BLaER1 treated with 17β-estradiol and CSF1 and Interleukin-3, amounts not matched to agents 10 nM and 100 nM (cell line): ENCODE results near the gene MEA1.
"Not testable (repeated sequence)": the region's sequence is repeated elsewhere in the genome, so short reads cannot be mapped to it uniquely, and the experiment has no call there.

Experiments
- H3K27ac ChIP-seq, 11 experiments: shearing (Covaris generic); formaldehyde crosslinking; 2 replicates each; pipeline ENCODE4 v1.8.1; 2022
- H3K27me3 ChIP-seq, 11 experiments: shearing (Covaris generic); formaldehyde crosslinking; 2 replicates each; pipeline ENCODE4 v1.8.1; 2022
- H3K36me3 ChIP-seq, 11 experiments: shearing (Covaris generic); formaldehyde crosslinking; 2 replicates each; pipeline ENCODE4 v1.8.1; 2022
- H3K4me1 ChIP-seq, 10 experiments: shearing (Covaris generic); formaldehyde crosslinking; 2 replicates each; pipeline ENCODE4 v1.8.1; 2022
- H3K4me2 ChIP-seq, 11 experiments: shearing (Covaris generic); formaldehyde crosslinking; 2 replicates each; pipeline ENCODE4 v1.8.1; 2022
- H3K4me3 ChIP-seq, 10 experiments: shearing (Covaris generic); formaldehyde crosslinking; 2 replicates each; pipeline ENCODE4 v1.8.1; 2022
- H3K9ac ChIP-seq, 11 experiments: shearing (Covaris generic); formaldehyde crosslinking; 2 replicates each; pipeline ENCODE4 v1.8.1; 2022
- H3K9me3 ChIP-seq, 11 experiments: shearing (Covaris generic); formaldehyde crosslinking; replicated peaks in 1 of 11; 2 replicates each; pipeline ENCODE4 v1.8.1; 2022
- H4K20me1 ChIP-seq, 11 experiments: shearing (Covaris generic); formaldehyde crosslinking; 2 replicates each; pipeline ENCODE4 v1.8.1; 2022
- Cebpa-rat ChIP-seq, 11 experiments: shearing (Covaris generic); IDR thresholded peaks; 2 replicates each; pipeline ENCODE4 v1.8.1; 2022

The MEA1 gene

GRCh38 chr6:43007126-43007525 lies 6.6 kb downstream of the MEA1 start:
- H3K27ac ChIP-seq, result no peak overlapping the region
- H3K4me1 ChIP-seq, result peaks cover 5 to 22% (median 11%) of the 10 kb centered on the region in 10 experiments; a peak in 19 of 20 replicates
- H3K9ac ChIP-seq, result peak overlapping the region in 3 of 11 experiments; percentile 4 to 29 (median 22); a peak in 1 of 22 replicates
- peaks cover 0 to 64% (median 10%) of the 10 kb centered on the region in 11 experiments; a peak in 10 of 22 replicates for H4K20me1 ChIP-seq
- H3K27me3 ChIP-seq, result no peaks in the 10 kb centered on the region
- TF ChIP-seq Cebpa-rat (IDR thresholded peaks at IDR 0.05), result no peak
- H3K36me3 ChIP-seq, result peaks cover 65 to 99% (median 84%) of the 10 kb centered on the region in 11 experiments
- no peak overlapping the region for H3K4me2 ChIP-seq
- H3K4me3 ChIP-seq, result no peak overlapping the region
- H3K9me3 ChIP-seq, result no peaks in the 10 kb centered on the region

- TF ChIP-seq Cebpa-rat (IDR thresholded peaks at IDR 0.05), result no peak
- H3K4me2 ChIP-seq, result no peak overlapping the region
- H3K27me3 ChIP-seq, result no peaks in the 10 kb centered on the region
- peaks cover 0 to 61% (median 15%) of the 10 kb centered on the region in 11 experiments; a peak in 10 of 22 replicates for H4K20me1 ChIP-seq
- peak overlapping the region in 1 of 11 experiments; percentile 4; a peak in 1 of 22 replicates for H3K9ac ChIP-seq
- H3K4me1 ChIP-seq, result peaks cover 0 to 14% (median 2%) of the 10 kb centered on the region in 10 experiments; a peak in 10 of 20 replicates
- H3K27ac ChIP-seq, result no peak overlapping the region
- peaks cover 59 to 98% (median 80%) of the 10 kb centered on the region in 11 experiments for H3K36me3 ChIP-seq
- H3K9me3 ChIP-seq, result no peaks in the 10 kb centered on the region
- no peak overlapping the region for H3K4me3 ChIP-seq
These were observed 7.5 kb downstream of the MEA1 start for GRCh38 chr6:43006251-43006650.

GRCh38 chr6:43005844-43006243 lies 7.9 kb downstream of the MEA1 start:
- Histone ChIP-seq H3K27me3 (no peaks in the 10 kb centered on the region), H3K4me2 (no peak overlapping the region), H3K27ac (no peak overlapping the region), H3K36me3 (peaks cover 59 to 98% (median 80%) of the 10 kb centered on the region in 11 experiments), H3K9ac (no peak overlapping the region), H3K4me1 (peaks cover 0 to 11% (median 0%) of the 10 kb centered on the region in 10 experiments; a peak in 6 of 20 replicates), H4K20me1 (peaks cover 0 to 61% (median 13%) of the 10 kb centered on the region in 11 experiments; a peak in 11 of 22 replicates), H3K4me3 (no peak overlapping the region), H3K9me3 (no peaks in the 10 kb centered on the region)
- no peak for TF ChIP-seq Cebpa-rat (IDR thresholded peaks at IDR 0.05)

- H3K4me3 ChIP-seq, result no peak overlapping the region
- H3K4me2 ChIP-seq, result no peak overlapping the region
- peaks cover 0 to 46% (median 21%) of the 10 kb centered on the region in 11 experiments; a peak in 14 of 22 replicates for H4K20me1 ChIP-seq
- no peaks in the 10 kb centered on the region for H3K9me3 ChIP-seq
- no peak overlapping the region for H3K27ac ChIP-seq
- H3K9ac ChIP-seq, result no peak overlapping the region
- H3K36me3 ChIP-seq, result peaks cover 32 to 88% (median 62%) of the 10 kb centered on the region in 11 experiments
- peaks cover 0 to 11% (median 2%) of the 10 kb centered on the region in 10 experiments; a peak in 6 of 20 replicates for H3K4me1 ChIP-seq
- TF ChIP-seq Cebpa-rat (IDR thresholded peaks at IDR 0.05), result no peak
- H3K27me3 ChIP-seq, result no peaks in the 10 kb centered on the region
These were observed 11.9 kb downstream of the MEA1 start for GRCh38 chr6:43001843-43002242.

GRCh38 chr6:42998205-42998604 lies 15.5 kb downstream of the MEA1 start:
- not testable (repeated sequence) for H3K4me1 ChIP-seq, H3K27ac ChIP-seq, H3K4me2 ChIP-seq, H3K9ac ChIP-seq, H3K4me3 ChIP-seq, H3K9me3 ChIP-seq, H3K27me3 ChIP-seq
- Histone ChIP-seq H4K20me1 (peaks cover 0 to 66% (median 21%) of the 10 kb centered on the region in 11 experiments; a peak in 17 of 22 replicates), H3K36me3 (peaks cover 27 to 76% (median 49%) of the 10 kb centered on the region in 11 experiments)

- no peak for TF ChIP-seq Cebpa-rat (IDR thresholded peaks at IDR 0.05)
These were observed 17.2 kb downstream of the MEA1 start for GRCh38 chr6:42996513-42996912.

GRCh38 chr6:42993445-42993844 lies 20.3 kb downstream of the MEA1 start:
- Histone ChIP-seq H3K4me3 (no peak overlapping the region), H3K4me2 (no peak overlapping the region), H4K20me1 (peaks cover 0 to 54% (median 23%) of the 10 kb centered on the region in 11 experiments; a peak in 15 of 22 replicates), H3K9ac (no peak overlapping the region), H3K36me3 (peaks cover 46 to 74% (median 63%) of the 10 kb centered on the region in 11 experiments), H3K9me3 (no peaks in the 10 kb centered on the region), H3K4me1 (peaks cover 0 to 5% (median 2%) of the 10 kb centered on the region in 10 experiments; a peak in 7 of 20 replicates), H3K27ac (no peak overlapping the region), H3K27me3 (no peaks in the 10 kb centered on the region)
- TF ChIP-seq Cebpa-rat (IDR thresholded peaks at IDR 0.05), result no peak

More at GRCh38 chr6:42996513-42996912, 17.2 kb downstream of the MEA1 start:
- Histone ChIP-seq H3K4me1 (peaks cover 0 to 4% (median 0%) of the 10 kb centered on the region in 10 experiments; a peak in 2 of 20 replicates), H3K9ac (no peak overlapping the region), H3K27ac (no peak overlapping the region), H4K20me1 (peaks cover 0 to 59% (median 20%) of the 10 kb centered on the region in 11 experiments; a peak in 15 of 22 replicates), H3K27me3 (no peaks in the 10 kb centered on the region), H3K4me3 (no peak overlapping the region), H3K9me3 (no peaks in the 10 kb centered on the region), H3K36me3 (peaks cover 30 to 74% (median 50%) of the 10 kb centered on the region in 11 experiments), H3K4me2 (no peak overlapping the region)

- no peak overlapping the region for H3K27ac ChIP-seq
- peaks cover 51 to 82% (median 69%) of the 10 kb centered on the region in 11 experiments for H3K36me3 ChIP-seq
- no peaks in the 10 kb centered on the region for H3K27me3 ChIP-seq
- H3K4me3 ChIP-seq, result no peak overlapping the region
- H4K20me1 ChIP-seq, result peaks cover 9 to 80% (median 51%) of the 10 kb centered on the region in 11 experiments; a peak in 20 of 22 replicates
- no peak overlapping the region for H3K4me2 ChIP-seq
- no peak overlapping the region for H3K9ac ChIP-seq
- no peaks in the 10 kb centered on the region for H3K9me3 ChIP-seq
- H3K4me1 ChIP-seq, result peaks cover 32 to 39% (median 36%) of the 10 kb centered on the region in 10 experiments
- no peak for TF ChIP-seq Cebpa-rat (IDR thresholded peaks at IDR 0.05)
These were observed 23.8 kb downstream of the MEA1 start for GRCh38 chr6:42989923-42990322.

- H4K20me1 ChIP-seq, result peaks cover 9 to 69% (median 46%) of the 10 kb centered on the region in 11 experiments; a peak in 20 of 22 replicates
- no peak for TF ChIP-seq Cebpa-rat (IDR thresholded peaks at IDR 0.05)
- no peaks in the 10 kb centered on the region for H3K27me3 ChIP-seq
- no peaks in the 10 kb centered on the region for H3K9me3 ChIP-seq
- H3K4me3 ChIP-seq, result no peak overlapping the region
- H3K4me1 ChIP-seq, result peaks cover 36 to 44% (median 40%) of the 10 kb centered on the region in 10 experiments
- H3K36me3 ChIP-seq, result peaks cover 46 to 70% (median 62%) of the 10 kb centered on the region in 11 experiments
- H3K27ac ChIP-seq, result no peak overlapping the region
- H3K9ac ChIP-seq, result no peak overlapping the region
- peak overlapping the region in 4 of 11 experiments; percentile 1 to 96 (median 94); a peak in 3 of 22 replicates for H3K4me2 ChIP-seq
These were observed 25.2 kb downstream of the MEA1 start for GRCh38 chr6:42988486-42989020.
